GM21526 (cell line): ENCODE results near the gene PHKG1.
"Not testable (repeated sequence)": the region's sequence is repeated elsewhere in the genome, so short reads cannot be mapped to it uniquely, and the experiment has no call there.

Source experiments
- ATAC-seq: cut with Tn5 transposase; IDR thresholded peaks from one replicate; pipeline ENCODE4 v1.9.1; 2021; ENCODE audit warnings: moderate library complexity; ENCODE audit not compliant: unreplicated experiment, low FRiP score

PHKG1 gene

GRCh38 chr7:56046721-56047445, 45.9 kb downstream of the PHKG1 start:
- no peak for ATAC-seq

- not testable (repeated sequence) for ATAC-seq
These were observed 47.0 kb downstream of the PHKG1 start for GRCh38 chr7:56045758-56046157.

GRCh38 chr7:56040730-56041129, 52.0 kb downstream of the PHKG1 start:
- no peak for ATAC-seq

GRCh38 chr7:56033671-56034432, 58.9 kb downstream of the PHKG1 start:
- peak; percentile 97 for ATAC-seq

GRCh38 chr7:56032578-56032977, 60.2 kb downstream of the PHKG1 start:
- not testable (repeated sequence) for ATAC-seq

GRCh38 chr7:56031556-56031955, 61.2 kb downstream of the PHKG1 start:
- ATAC-seq = not testable (repeated sequence)

- no peak for ATAC-seq
These were observed 62.4 kb downstream of the PHKG1 start for GRCh38 chr7:56030340-56030739.
